Measurements from ENCODE around the gene ST3GAL4.
"Not testable (repeated sequence)": the region's sequence is repeated elsewhere in the genome, so short reads cannot be mapped to it uniquely, and the experiment has no call there.

Gene ST3GAL4

GRCh38 chr11:126391286-126391954 lies 35.9 kb downstream of the ST3GAL4 start:
- DNase-seq: no peak

DNA sequence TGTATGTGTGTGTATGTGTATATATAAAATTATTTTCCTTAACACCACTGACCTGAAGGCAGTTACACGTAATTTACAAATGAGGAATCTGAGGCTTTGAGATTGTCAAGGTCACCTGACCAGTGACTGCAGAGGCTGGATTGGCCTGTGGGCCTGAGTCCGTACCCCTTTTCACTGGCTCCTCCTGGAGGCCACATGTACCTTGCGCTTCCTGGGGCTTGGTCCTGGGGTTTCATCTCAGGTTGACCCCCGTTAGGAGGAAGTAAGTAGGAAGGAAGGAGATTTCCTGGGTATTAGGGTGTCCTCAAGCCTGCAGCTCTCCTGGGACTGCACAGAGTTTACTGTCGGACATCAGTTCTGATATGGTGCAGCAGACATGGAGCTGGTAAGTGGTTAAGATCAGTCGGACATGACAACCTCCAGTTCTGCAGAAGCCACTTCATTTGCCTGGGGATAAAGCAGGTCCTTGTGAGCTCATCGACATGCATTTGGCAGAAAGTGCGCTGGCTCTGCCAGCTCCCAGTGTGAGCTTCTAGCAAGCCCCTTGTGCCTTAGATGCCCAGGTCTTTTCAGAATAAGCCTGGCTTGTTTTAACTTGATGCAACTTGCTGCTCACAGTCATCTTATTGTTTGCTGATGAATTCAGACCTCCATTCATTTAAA lies 36.6 kb downstream of the ST3GAL4 start:
- DNase-seq: no peak

- no peak for DNase-seq
Measured at GRCh38 chr11:126392633-126393013, 37.1 kb downstream of the ST3GAL4 start.

- DNase-seq: no peak
Measured at GRCh38 chr11:126393143-126393542, 37.7 kb downstream of the ST3GAL4 start.

- no peak for DNase-seq
Measured at GRCh38 chr11:126394036-126394435, 38.5 kb downstream of the ST3GAL4 start.

DNA sequence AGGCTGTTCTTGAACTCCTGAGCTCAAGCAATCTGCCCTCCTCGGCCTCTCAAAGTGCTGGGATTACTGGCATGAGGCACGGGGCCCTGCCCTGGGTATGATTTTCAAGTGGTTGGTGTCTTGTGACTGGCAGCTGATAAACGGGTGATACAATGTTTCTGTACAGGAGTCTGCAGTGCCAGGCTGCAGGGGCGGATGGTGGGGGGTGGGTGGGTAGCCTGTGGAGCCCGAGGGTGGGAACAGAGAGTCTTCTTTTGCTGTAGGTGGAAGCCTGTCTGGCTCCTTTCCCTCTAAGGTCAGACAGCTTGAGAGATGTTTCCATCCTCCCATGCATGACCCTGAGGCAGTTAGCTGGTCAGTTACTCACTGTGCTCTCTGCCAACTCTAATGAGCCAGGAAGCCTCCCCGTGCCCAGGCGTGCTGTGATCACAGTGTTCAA lies 39.2 kb downstream of the ST3GAL4 start:
- DNase-seq: not testable (repeated sequence)

DNA sequence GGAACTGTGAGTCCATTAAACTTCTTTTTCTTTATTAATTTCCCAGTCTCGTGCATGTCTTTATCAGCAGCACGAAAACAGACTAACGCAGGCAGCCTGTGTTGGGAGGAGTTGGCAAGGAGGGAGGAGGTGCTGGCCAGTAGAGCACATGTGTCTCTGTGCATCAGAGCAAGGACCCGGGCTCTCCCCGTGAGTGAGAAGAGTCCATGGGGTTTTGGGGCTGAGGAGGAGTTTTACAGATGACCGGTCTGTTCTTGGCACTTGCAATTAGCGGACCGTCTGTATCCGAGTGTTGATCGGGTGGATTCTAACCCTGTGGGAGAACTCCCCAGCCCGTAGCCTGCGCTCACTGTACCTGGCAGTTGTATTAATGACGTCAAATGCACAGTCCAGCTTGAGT lies 40.3 kb downstream of the ST3GAL4 start:
- not testable (repeated sequence) for DNase-seq

GRCh38 chr11:126396266-126396665 lies 40.8 kb downstream of the ST3GAL4 start:
- not testable (repeated sequence) for DNase-seq

GRCh38 chr11:126396965-126397364 lies 41.5 kb downstream of the ST3GAL4 start:
- DNase-seq: no peak

- no peak for DNase-seq
Measured at GRCh38 chr11:126398296-126398695, 42.8 kb downstream of the ST3GAL4 start.

GRCh38 chr11:126398721-126399120 lies 43.2 kb downstream of the ST3GAL4 start:
- no peak for DNase-seq

DNA sequence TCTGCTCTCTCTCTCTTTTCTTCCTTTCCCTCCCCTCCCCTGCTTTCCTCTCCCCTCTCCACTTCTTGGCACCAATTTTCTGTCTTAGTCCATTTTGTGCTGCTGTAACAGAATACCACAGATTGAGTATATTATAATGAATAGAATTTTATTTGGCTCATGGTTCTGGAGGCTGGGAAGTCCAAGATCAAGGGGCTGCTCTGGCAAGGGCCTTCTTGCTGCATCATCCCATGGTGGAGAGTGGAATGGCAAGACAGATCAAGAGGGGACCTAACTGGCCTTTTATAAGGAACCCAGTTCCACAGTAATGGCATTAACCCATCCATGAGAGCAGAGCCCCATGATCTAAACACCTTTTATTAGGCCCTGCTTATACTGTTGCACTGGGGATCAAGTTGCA lies 44.5 kb downstream of the ST3GAL4 start:
- no peak for DNase-seq

GRCh38 chr11:126400479-126400878 lies 45.0 kb downstream of the ST3GAL4 start:
- no peak for DNase-seq

DNA sequence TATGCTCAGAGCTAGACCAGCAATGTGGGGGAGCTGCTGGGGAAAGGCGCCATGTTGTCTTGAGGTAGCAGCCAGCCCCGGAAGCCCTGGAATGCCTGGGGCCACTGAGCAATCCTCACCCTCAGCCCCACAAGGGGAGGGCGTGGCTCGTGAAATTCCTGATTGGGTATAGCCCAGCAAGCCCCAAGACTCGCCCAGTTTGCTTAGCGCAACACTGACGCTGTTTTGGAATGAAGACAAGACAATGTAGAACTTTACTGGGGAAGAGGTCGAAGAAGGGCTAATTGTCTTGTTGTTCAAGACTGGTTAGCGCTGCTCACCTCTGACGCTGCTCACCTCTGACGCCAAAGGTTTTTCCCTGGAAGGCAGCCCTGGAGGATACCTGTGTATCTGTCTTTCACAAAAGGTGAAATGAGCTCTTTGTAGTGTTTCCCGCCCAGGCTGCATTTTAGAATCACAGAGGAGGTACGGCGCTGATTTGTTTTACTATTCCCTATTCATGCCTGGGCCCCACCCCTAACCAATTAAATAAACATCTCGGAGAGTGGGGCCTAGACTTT lies 47.6 kb downstream of the ST3GAL4 start:
- no peak for DNase-seq

GRCh38 chr11:126403658-126404057 lies 48.2 kb downstream of the ST3GAL4 start:
- DNase-seq: no peak

- DNase-seq: no peak
Measured at GRCh38 chr11:126404367-126404766, 48.9 kb downstream of the ST3GAL4 start.

GRCh38 chr11:126405374-126405773 lies 49.9 kb downstream of the ST3GAL4 start:
- DNase-seq: no peak

DNA sequence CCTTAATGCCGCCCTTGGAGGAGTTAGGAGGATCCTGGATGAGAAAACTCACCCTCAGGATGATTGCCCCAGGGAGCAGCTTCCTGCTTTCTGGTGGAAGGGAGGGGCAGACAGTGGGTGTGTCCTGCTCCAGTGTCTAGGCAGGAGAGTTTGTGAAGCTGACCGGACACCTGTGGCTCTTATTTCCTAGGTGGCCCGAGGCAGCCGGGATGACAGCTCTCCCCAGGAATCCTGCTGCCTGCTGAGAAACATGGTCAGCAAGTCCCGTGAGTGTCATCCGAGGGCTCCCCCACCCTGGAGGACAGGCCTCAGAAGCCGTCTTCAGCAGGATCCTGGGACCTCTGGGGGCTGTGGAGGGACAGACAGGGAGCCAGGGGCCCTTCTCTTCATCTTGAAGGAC lies 50.4 kb downstream of the ST3GAL4 start:
- DNase-seq: no peak

GRCh38 chr11:126406368-126406767 lies 50.9 kb downstream of the ST3GAL4 start:
- no peak for DNase-seq

DNA sequence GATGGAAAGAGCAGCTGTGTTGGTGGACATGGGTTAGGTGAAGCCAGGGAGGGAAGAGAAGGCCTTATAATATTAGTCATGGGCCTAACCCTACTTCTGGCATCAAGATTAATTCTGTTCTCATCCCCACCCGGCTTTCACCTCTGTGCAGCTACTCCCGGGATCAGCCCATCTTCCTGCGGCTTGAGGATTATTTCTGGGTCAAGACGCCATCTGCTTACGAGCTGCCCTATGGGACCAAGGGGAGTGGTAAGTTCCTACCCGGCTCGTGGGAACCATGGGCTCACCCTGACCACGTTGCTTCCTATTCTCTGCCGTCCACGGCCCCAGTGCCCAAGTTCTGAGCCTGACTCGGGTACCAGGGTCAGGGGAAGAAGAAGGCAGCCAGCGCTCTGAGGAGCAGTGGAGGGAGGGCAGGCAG lies 51.6 kb downstream of the ST3GAL4 start:
- no peak for DNase-seq

- DNase-seq: no peak
Measured at GRCh38 chr11:126407682-126408288, 52.3 kb downstream of the ST3GAL4 start.

DNA sequence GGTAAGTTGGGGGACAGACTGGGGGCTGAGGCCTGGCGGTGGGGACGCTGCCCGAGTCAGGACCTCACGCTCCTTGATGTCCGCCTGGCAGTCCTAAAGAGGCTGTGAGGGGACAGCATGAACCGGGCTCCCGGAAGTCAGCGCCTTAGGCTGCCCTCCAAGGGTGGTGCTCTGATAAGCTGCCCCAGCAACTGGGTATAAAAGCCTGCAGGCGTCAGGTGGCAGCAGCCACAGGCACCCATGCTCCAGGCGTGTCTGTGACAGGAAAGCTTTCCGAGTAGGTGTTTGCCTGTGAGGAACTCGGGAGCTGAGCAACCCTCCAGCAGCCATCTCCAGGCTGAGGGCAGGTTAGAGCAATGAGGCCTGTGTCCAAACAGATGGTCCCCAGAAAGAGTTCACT lies 53.0 kb downstream of the ST3GAL4 start:
- DNase-seq: no peak

DNA sequence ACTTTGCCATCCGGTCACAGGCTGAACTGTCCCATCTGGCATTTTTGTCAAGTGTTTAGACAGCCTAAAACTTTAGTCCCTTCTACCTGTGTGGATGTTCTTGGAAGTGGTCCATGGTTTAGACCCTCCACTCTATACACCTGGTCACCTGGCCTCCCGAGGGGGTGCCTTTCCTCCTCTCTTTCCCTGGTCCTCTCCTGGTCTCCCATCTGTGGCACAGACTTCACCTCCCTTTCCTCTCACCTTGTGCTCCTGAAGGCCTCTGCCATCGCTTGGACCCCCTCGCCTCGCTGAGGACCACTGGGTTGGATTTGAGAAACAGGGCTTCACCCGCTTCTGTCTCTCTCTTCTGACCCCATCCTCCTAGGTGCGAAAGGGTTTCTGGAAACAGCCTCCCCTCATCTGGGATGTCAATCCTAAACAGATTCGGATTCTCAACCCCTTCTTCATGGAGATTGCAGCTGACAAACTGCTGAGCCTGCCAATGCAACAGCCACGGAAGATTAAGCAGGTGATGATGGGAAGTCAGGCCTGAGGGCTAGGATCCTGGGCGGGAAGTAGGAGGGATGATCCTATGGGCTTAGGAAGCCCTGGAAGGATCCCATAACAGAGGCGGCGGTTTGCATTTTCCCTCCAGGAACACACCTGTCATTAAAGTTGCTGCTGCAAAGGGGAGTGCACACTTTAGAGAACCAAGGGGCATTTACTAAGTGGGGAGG lies 53.6 kb downstream of the ST3GAL4 start:
- DNase-seq: no peak

Measured in CD4-positive, alpha-beta T cell treated with Interleukin-10 for 1 hour (primary cell).